Aorta (tissue), 5 donors: ENCODE data around the gene GPR84. TPM values are rescaled to one million over a fixed set of nuclear protein-coding genes. Genes with fewer than 3 reads are reported as not detected.
"Not testable (repeated sequence)": the region's sequence is repeated elsewhere in the genome, so short reads cannot be mapped to it uniquely, and the experiment has no call there.

ENCODE experiments used
- ATAC-seq: fragments of 200-7000 bp; cut with Tn5 transposase; one replicate; pipeline ENCODE4 v1.9.1; 2022; ENCODE audit warnings: moderate library complexity; ENCODE audit not compliant: low FRiP score
- DNase-seq, 2 donors: peaks; one replicate each; pipeline ENCODE4 v3.0.0-alpha.2; 2020
- H3K27ac ChIP-seq, 2 donors: one replicate each; pipeline ENCODE4 v1.5.1; 2013; ENCODE audit warnings: low read length in 2 of 2, mild to moderate bottlenecking in 2 of 2, moderate library complexity in 2 of 2, control low read depth in 1 of 2, inconsistent platforms in 1 of 2, low read depth in 1 of 2
- H3K27me3 ChIP-seq, 2 donors: one replicate each; pipeline ENCODE4 v1.6.1; 2013; ENCODE audit warnings: control low read depth in 1 of 2, low read length in 1 of 2, mild to moderate bottlenecking in 1 of 2, moderate library complexity in 1 of 2; ENCODE audit not compliant: insufficient read depth in 2 of 2, control insufficient read depth in 1 of 2
- H3K36me3 ChIP-seq, 2 donors: one replicate each; pipeline ENCODE4 v1.6.1; 2013; ENCODE audit warnings: control low read depth in 1 of 2, low read length in 1 of 2, mild to moderate bottlenecking in 1 of 2; ENCODE audit not compliant: insufficient read depth in 2 of 2, control insufficient read depth in 1 of 2
- H3K4me1 ChIP-seq, 2 donors: one replicate each; pipeline ENCODE4 v1.6.1; 2013; ENCODE audit warnings: low read length in 2 of 2, control low read depth in 1 of 2, mild to moderate bottlenecking in 1 of 2, moderate library complexity in 1 of 2; ENCODE audit not compliant: insufficient read depth in 2 of 2, control insufficient read depth in 1 of 2
- H3K4me3 ChIP-seq, 2 donors: one replicate each; pipeline ENCODE4 v1.5.1; 2013; ENCODE audit warnings: low read length in 2 of 2, control low read depth in 1 of 2, mild to moderate bottlenecking in 1 of 2
- H3K9me3 ChIP-seq: one replicate; pipeline ENCODE4 v1.6.1; 2013; ENCODE audit warnings: mild to moderate bottlenecking, low read length; ENCODE audit not compliant: control insufficient read depth
- WGBS, 2 donors: extraction: QIAGEN DNeasy Blood & Tissue Kit; methylation state at CpG; one replicate each; pipeline ENCODE4 v1.1.7; 2013; 5-methylcytosine and 5-hydroxymethylcytosine counted together
- intact Hi-C, 2 donors: fragments of 100-400 bp; cut with DNase I; formaldehyde crosslinking; loops; one replicate each; pipeline versions ENCODE4 v1.14.2 to v1.15.0; 2022
- microRNA-seq, 2 donors: library from miRNA; unstranded; fragments of <30 nt; microRNA quantifications; one replicate each; pipeline ENCODE4 v1.2.0, GENCODE V29; 2020
- polyA plus RNA-seq, 2 donors: library from polyadenylated mRNA; stranded (reverse); fragments of 200-250 nt; gene quantifications; one replicate each; pipeline ENCODE4 v1.2.3, GENCODE V29; 2013
- total RNA-seq, 2 donors: library from RNA; stranded (reverse); fragmentation: NEBNext Ultra II Directional; extraction: Animal tissue kit (Norgen Biotek cat#: 25700); gene quantifications; one replicate each; pipeline ENCODE4 v1.2.1, GENCODE V29; 2021
- donor health status: healthy with polysubstance abuse.
- donor health status: Bipolar disorder and iron deficiency.
- donor health status: DM: no; HTN: no; CAD: no.
- donor health status: DM: no; HTN: no; CAD: no.
- donor health status: DM: yes; HTN: yes; CAD: no.

GPR84 gene
- total and polyA plus RNA-seq, 4 donors: 0.38 to 1.9 (median 1.9) TPM; not detected in 1

- DNase-seq (no peak), ATAC-seq (no peak)
- Histone ChIP-seq H3K36me3 (peaks cover 0 to 1% of the 10 kb centered on the region in 2 donors), H3K27ac (no peak overlapping the region), H3K9me3 (no peaks in the 10 kb centered on the region), H3K4me1 (no peaks in the 10 kb centered on the region), H3K27me3 (no peaks in the 10 kb centered on the region), H3K4me3 (no peak overlapping the region)
- 59 to 61% methylated on average over 3 of the region's 3 CpGs for WGBS, 2 donors
- intact Hi-C loops: no loop called here
These were observed 33.8 kb downstream of the GPR84 start for GRCh38 chr12:54330442-54330841.

DNA sequence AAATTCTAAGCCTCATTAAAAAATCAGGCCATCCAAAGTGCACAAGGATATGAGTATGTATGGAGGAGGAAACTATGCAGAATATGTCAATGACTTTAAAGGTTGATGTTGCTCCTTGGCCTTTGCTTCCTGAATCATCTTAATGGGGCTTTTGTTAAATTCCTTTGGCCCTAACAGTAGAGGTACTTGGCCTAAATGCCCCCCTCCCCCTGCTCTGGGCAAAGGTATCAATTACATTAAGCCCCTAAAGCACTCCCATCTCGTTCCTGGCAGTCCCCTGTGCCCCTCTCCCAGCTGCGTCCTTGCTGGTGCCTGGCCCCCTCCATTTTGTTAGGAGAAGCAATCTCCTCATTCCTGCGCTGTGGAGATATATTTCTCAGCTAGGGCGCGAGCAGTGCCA, 34.5 kb downstream of the GPR84 start:
- intact Hi-C loops: no loop called here
- Histone ChIP-seq H3K27ac (no peak overlapping the region), H3K27me3 (no peaks in the 10 kb centered on the region), H3K4me3 (no peak overlapping the region), H3K4me1 (no peaks in the 10 kb centered on the region), H3K36me3 (peaks cover 0 to 1% of the 10 kb centered on the region in 2 donors), H3K9me3 (no peaks in the 10 kb centered on the region)
- DNase-seq: no peak
- WGBS, 2 donors: 52% methylated on average over 5 of the region's 5 CpGs
- ATAC-seq: no peak

GRCh38 chr12:54328595-54329337, 35.5 kb downstream of the GPR84 start:
- Histone ChIP-seq H3K27me3 (no peaks in the 10 kb centered on the region), H3K27ac (no peak overlapping the region), H3K4me1 (no peaks in the 10 kb centered on the region), H3K36me3 (peaks cover 0 to 1% of the 10 kb centered on the region in 2 donors), H3K4me3 (no peak overlapping the region), H3K9me3 (no peaks in the 10 kb centered on the region)
- DNase-seq: no peak
- 66 to 75% methylated on average over 6 of the region's 6 CpGs for WGBS, 2 donors
- ATAC-seq: no peak
- intact Hi-C loops: no loop called here

DNA sequence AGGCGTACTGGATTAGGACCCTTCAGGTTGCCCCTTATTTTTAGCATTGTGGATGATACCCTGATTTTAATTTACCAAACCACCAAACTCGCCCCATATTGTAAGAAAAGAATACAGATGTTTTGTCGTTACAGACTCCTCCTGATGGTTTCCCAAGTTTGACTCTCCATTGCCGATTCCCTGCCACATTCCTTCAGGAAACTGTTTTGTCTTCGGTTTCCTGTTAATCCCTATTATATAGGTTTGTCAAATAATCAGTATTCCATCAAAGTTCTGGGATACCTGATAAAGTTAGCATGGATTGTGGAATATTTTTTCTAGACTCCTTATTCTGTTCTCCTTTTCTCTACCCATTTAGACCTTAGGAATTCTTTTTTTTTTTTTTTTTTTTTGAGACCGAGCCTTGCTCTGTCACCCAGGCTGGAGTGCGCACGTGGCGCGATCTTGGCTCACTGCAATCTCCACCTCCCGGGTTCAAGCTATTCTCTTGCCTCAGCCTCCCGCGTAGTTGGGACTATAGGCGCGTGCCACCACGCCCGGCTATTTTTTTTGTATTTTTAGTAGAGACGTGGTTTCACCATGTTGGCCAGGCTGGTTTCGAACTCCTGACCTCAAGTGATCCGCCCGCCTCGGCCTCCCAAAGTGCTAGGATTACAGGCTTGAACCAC, 38.7 kb downstream of the GPR84 start:
- ATAC-seq, DNase-seq, H3K27me3 ChIP-seq, intact Hi-C loops, H3K9me3 ChIP-seq, H3K4me1 ChIP-seq, H3K36me3 ChIP-seq: not testable (repeated sequence)
- Histone ChIP-seq H3K27ac (peak overlapping the region in 1 of 2 donors; percentile 85), H3K4me3 (peak overlapping the region; percentile 88 to 96)
- 43 to 45% methylated on average over 22 of the region's 22 CpGs for WGBS, 2 donors

DNA sequence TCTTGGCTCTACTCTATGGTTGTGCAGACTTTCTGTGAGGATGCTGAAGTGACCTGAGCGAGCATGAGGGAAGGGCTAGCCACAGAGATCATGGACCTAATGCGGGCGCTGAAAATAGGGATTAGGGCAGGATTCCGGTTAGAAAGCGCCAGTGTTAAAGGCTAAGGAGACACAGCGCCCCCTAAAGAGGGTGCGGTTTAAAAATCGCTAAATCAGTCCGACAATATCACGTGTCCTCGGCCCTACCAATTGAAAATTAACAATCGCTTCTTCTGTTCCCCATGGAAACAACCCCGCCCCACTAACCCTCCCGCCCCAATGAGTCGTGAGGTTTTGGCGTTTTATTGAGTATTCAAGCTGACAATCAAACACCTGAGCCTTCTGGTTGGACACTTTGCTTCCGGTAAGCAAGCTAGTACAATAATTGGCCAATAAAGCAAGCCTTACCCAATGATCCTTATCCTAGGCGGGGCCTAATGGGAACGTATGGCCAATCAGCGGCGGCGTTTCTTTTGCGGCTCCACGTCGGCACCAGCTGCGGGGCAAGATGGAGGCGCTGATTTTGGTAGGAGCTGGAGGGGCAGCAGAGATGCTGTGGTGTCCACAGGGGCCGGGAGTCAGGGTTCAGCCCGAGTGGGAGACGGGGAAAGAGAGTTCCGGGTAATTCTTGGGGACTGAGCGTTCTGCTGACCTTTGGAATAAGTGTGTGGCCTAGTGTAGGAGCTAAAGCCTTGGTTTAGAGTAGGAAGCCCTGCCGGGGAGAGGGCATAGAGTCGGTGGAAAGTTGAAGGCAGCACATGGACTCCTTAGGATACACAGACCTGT, 39.5 kb downstream of the GPR84 start, which contains the start of gene COPZ1:
Gene COPZ1 (plus strand): TSS at position 515 of the 825 bp plus-strand sequence. CDS start 33 bp downstream, at position 548.
- Histone ChIP-seq H3K4me1 (no peaks in the 10 kb centered on the region), H3K4me3 (peak within 1 kb of the TSS; percentile 88 to 96), H3K27me3 (no peaks in the 10 kb centered on the region), H3K36me3 (no peaks in the 10 kb centered on the region), H3K27ac (peak within 1 kb of the TSS in 1 of 2 donors; percentile 85), H3K9me3 (no peaks in the 10 kb centered on the region)
- DNase-seq (peak; percentile 96 to 97), ATAC-seq (peak; percentile 98)
- 1 to 2% methylated on average over 34 of the region's 34 CpGs for WGBS, 2 donors
- intact Hi-C loops: loop anchor here in 1 of 2 donors (1.0 kb wide), 1 partner anchor 46 kb away; no protein-coding TSS in a partner anchor

- no peaks in the 10 kb centered on the region for H3K9me3 ChIP-seq
- ATAC-seq (no peak), DNase-seq (no peak)
- H3K27ac ChIP-seq: no peak overlapping the region
- H3K27me3 ChIP-seq: no peaks in the 10 kb centered on the region
- WGBS, 2 donors: 88 to 89% methylated on average over 5 of the region's 5 CpGs
- H3K4me3 ChIP-seq: no peak overlapping the region
- intact Hi-C loops: no loop called here
- H3K4me1 ChIP-seq: no peaks in the 10 kb centered on the region
- no peaks in the 10 kb centered on the region for H3K36me3 ChIP-seq
These were observed 42.9 kb downstream of the GPR84 start for GRCh38 chr12:54321363-54321762.

Small RNA genes within 50 kb of the gene (microRNA-seq; reads per million reads assigned to microRNA genes)
- gene MIR148B: 333 to 341 reads per million in 2 donors

Other genes starting within 250 kb of the GPR84 start
- 10 to 100 TPM; 21.8 to 27.6 TPM for gene SMUG1, start 175.5 kb downstream of the GPR84 start, total RNA-seq
- gene SMUG1, start 175.5 kb downstream of the GPR84 start, polyA plus RNA-seq: 10 to 100 TPM; 22.3 to 32.3 TPM
- gene CBX5, start 84.4 kb downstream of the GPR84 start, total RNA-seq: 10 to 100 TPM; 66.8 to 67.8 TPM
- gene CBX5, start 84.4 kb downstream of the GPR84 start, polyA plus RNA-seq: 10 to 100 TPM in 1 of 2 donors, 1 to 10 TPM in 1; 9.4 to 11.3 TPM
- gene HNRNPA1, start 83.8 kb downstream of the GPR84 start, total RNA-seq: 100 to 1,000 TPM; 645 to 782 TPM
- 1,000 to 10,000 TPM in 1 of 2 donors, 100 to 1,000 TPM in 1; 846 to 1,277 TPM for gene HNRNPA1, start 83.8 kb downstream of the GPR84 start, polyA plus RNA-seq
- gene NFE2, start 63.5 kb downstream of the GPR84 start, total RNA-seq: 1 to 10 TPM; 3.2 to 3.3 TPM
- under 1 TPM in 1 of 2 donors, not detected in 1; 0.28 TPM for gene NFE2, start 63.5 kb downstream of the GPR84 start, polyA plus RNA-seq
- gene COPZ1, start 39.4 kb downstream of the GPR84 start, total RNA-seq: 10 to 100 TPM; 71.5 to 72.1 TPM
- 10 to 100 TPM; 54.1 to 63.0 TPM for gene COPZ1, start 39.4 kb downstream of the GPR84 start, polyA plus RNA-seq
- gene ZNF385A, start 20.2 kb upstream of the GPR84 start, total RNA-seq: 10 to 100 TPM; 22.2 to 27.6 TPM
- gene ZNF385A, start 20.2 kb upstream of the GPR84 start, polyA plus RNA-seq: 10 to 100 TPM in 1 of 2 donors, 1 to 10 TPM in 1; 4.1 to 11.5 TPM
- 1,000 to 10,000 TPM in 1 of 2 donors, 100 to 1,000 TPM in 1; 241 to 1,416 TPM for gene ITGA5, start 54.8 kb upstream of the GPR84 start, total RNA-seq
- gene ITGA5, start 54.8 kb upstream of the GPR84 start, polyA plus RNA-seq: 100 to 1,000 TPM in 1 of 2 donors, 10 to 100 TPM in 1; 26.5 to 464 TPM
- not detected for gene GTSF1, start 109.1 kb upstream of the GPR84 start, total RNA-seq
- gene GTSF1, start 109.1 kb upstream of the GPR84 start, polyA plus RNA-seq: 1 to 10 TPM in 1 of 2 donors, not detected in 1; 1.5 TPM
- gene NCKAP1L, start 133.3 kb upstream of the GPR84 start, total RNA-seq: 10 to 100 TPM; 39.8 to 47.7 TPM
- gene NCKAP1L, start 133.3 kb upstream of the GPR84 start, polyA plus RNA-seq: 1 to 10 TPM; 3.4 to 5.4 TPM
- 10 to 100 TPM; 23.1 to 63.4 TPM for gene PDE1B, start 185.1 kb upstream of the GPR84 start, total RNA-seq
- gene PDE1B, start 185.1 kb upstream of the GPR84 start, polyA plus RNA-seq: 10 to 100 TPM in 1 of 2 donors, 1 to 10 TPM in 1; 6.6 to 38.6 TPM
- gene PPP1R1A, start 224.2 kb upstream of the GPR84 start, total RNA-seq: 10 to 100 TPM in 1 of 2 donors, 1 to 10 TPM in 1; 9.0 to 13.6 TPM
- gene PPP1R1A, start 224.2 kb upstream of the GPR84 start, polyA plus RNA-seq: 10 to 100 TPM in 1 of 2 donors, 1 to 10 TPM in 1; 4.7 to 15.8 TPM